ENCODE data around the gene BTLA. TPM values are rescaled to one million over a fixed set of nuclear protein-coding genes. Genes with fewer than 3 reads are reported as not detected.

The BTLA gene
- total and polyA plus RNA-seq, 10 of the 15 experiments (the other 5 are each of a cell fraction or from before 2014, with no cell fraction given) = 55.4 to 134 (median 84.2) TPM

DNA sequence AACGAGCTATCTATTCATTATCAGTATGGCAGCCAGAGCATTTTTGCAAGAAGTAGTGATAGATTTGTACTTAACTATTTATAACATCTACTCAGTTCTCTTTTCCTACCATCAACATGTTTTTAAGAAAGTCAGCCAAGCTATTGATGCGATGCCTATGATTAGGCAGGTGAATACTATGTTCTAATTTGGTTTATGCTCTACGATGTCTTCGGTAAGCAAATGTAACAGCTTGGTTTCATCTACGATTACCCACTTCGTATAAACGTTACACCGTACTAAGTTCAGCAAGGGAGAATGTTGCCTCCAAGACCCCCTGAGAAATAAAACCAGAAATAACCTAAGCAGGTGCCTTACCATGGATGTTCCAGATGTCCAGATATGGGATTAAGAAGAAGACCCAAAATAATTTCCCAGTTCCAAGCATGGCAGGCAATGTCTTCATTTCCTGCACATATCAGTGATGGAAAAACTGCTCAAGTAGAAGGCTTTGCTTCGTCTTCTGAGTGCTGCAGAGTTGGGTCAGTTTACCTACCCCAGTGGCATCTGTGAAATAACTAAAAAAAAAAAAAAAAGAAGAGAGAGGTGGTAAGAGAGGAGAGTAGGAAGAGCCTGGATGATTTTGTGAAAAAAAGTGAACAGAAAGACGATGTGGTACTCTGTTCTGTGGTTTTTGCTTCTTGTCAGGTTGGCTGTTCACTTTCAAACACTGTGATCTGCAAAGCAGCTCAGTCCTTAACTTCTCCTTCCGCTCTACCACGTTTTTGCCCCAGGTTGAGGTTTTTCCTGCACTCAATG, at the start of gene BTLA (continued):
- TF ChIP-seq, protein P1, sequence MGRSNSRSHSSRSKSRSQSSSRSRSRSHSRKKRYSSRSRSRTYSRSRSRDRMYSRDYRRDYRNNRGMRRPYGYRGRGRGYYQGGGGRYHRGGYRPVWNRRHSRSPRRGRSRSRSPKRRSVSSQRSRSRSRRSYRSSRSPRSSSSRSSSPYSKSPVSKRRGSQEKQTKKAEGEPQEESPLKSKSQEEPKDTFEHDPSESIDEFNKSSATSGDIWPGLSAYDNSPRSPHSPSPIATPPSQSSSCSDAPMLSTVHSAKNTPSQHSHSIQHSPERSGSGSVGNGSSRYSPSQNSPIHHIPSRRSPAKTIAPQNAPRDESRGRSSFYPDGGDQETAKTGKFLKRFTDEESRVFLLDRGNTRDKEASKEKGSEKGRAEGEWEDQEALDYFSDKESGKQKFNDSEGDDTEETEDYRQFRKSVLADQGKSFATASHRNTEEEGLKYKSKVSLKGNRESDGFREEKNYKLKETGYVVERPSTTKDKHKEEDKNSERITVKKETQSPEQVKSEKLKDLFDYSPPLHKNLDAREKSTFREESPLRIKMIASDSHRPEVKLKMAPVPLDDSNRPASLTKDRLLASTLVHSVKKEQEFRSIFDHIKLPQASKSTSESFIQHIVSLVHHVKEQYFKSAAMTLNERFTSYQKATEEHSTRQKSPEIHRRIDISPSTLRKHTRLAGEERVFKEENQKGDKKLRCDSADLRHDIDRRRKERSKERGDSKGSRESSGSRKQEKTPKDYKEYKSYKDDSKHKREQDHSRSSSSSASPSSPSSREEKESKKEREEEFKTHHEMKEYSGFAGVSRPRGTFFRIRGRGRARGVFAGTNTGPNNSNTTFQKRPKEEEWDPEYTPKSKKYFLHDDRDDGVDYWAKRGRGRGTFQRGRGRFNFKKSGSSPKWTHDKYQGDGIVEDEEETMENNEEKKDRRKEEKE (IDR thresholded peaks at IDR 0.05) = no peak
- no peak for TF ChIP-seq RAD21 (IDR thresholded peaks at IDR 0.05; ENCODE audit: insufficient read depth, low read depth, low read length)
- TF ChIP-seq IKZF2 (IDR thresholded peaks at IDR 0.05) = peak; percentile 34 to 40; a peak in 2 of 4 replicates
- TF ChIP-seq CHD1 (IDR thresholded peaks at IDR 0.05; ENCODE audit: low read depth, low read length) = 0 out of 2 replicates have a peak, but pooled peaks have one; percentile 19
- peak; percentile 17 for TF ChIP-seq IKZF1 (conservative IDR thresholded peaks at IDR 0.05)
- no peak for TF ChIP-seq CHD2 (IDR thresholded peaks at IDR 0.05; ENCODE audit: borderline replicate concordance, low read depth, low read length)
- TF ChIP-seq TAF1 (IDR thresholded peaks at IDR 0.05; ENCODE audit: borderline replicate concordance, low read depth, low read length) = peak; percentile 64; the same call in 1 of the 2 replicates
- peak; percentile 41; the same call in 1 of the 2 replicates for TF ChIP-seq SPI1 (IDR thresholded peaks at IDR 0.05; ENCODE audit: borderline replicate concordance, insufficient read depth, low read depth, low read length)
- TF ChIP-seq, protein P2, sequence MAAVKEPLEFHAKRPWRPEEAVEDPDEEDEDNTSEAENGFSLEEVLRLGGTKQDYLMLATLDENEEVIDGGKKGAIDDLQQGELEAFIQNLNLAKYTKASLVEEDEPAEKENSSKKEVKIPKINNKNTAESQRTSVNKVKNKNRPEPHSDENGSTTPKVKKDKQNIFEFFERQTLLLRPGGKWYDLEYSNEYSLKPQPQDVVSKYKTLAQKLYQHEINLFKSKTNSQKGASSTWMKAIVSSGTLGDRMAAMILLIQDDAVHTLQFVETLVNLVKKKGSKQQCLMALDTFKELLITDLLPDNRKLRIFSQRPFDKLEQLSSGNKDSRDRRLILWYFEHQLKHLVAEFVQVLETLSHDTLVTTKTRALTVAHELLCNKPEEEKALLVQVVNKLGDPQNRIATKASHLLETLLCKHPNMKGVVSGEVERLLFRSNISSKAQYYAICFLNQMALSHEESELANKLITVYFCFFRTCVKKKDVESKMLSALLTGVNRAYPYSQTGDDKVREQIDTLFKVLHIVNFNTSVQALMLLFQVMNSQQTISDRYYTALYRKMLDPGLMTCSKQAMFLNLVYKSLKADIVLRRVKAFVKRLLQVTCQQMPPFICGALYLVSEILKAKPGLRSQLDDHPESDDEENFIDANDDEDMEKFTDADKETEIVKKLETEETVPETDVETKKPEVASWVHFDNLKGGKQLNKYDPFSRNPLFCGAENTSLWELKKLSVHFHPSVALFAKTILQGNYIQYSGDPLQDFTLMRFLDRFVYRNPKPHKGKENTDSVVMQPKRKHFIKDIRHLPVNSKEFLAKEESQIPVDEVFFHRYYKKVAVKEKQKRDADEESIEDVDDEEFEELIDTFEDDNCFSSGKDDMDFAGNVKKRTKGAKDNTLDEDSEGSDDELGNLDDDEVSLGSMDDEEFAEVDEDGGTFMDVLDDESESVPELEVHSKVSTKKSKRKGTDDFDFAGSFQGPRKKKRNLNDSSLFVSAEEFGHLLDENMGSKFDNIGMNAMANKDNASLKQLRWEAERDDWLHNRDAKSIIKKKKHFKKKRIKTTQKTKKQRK (IDR thresholded peaks at IDR 0.05; ENCODE audit: low read depth, low read length) = no peak
- TF ChIP-seq SMAD5 (IDR thresholded peaks at IDR 0.05; ENCODE audit: low read depth) = 0 out of 2 replicates have a peak, but pooled peaks have one; percentile 46
- TF ChIP-seq IRF4 (IDR thresholded peaks at IDR 0.05; ENCODE audit: low read depth, low read length) = peak; percentile 36; the same call in 1 of the 2 replicates
- TF ChIP-seq CBFB (IDR thresholded peaks at IDR 0.05; ENCODE audit: low read depth) = peak; percentile 94
- 0 out of 3 replicates have a peak, but pooled peaks have one; percentile 33 for TF ChIP-seq POU2F2 (IDR thresholded peaks at IDR 0.05; ENCODE audit: borderline replicate concordance, low read depth, low read length)
- peak; percentile 81; the same call in 1 of the 2 replicates for TF ChIP-seq ZNF384 (IDR thresholded peaks at IDR 0.05; ENCODE audit: borderline replicate concordance, low read depth, low read length)
- TF ChIP-seq KAT2A (conservative IDR thresholded peaks at IDR 0.05; ENCODE audit: control insufficient read depth, low read depth, low read length) = no peak
- TF ChIP-seq HCFC1 (IDR thresholded peaks at IDR 0.05; ENCODE audit: low read length) = no peak
- TF ChIP-seq, protein P3, sequence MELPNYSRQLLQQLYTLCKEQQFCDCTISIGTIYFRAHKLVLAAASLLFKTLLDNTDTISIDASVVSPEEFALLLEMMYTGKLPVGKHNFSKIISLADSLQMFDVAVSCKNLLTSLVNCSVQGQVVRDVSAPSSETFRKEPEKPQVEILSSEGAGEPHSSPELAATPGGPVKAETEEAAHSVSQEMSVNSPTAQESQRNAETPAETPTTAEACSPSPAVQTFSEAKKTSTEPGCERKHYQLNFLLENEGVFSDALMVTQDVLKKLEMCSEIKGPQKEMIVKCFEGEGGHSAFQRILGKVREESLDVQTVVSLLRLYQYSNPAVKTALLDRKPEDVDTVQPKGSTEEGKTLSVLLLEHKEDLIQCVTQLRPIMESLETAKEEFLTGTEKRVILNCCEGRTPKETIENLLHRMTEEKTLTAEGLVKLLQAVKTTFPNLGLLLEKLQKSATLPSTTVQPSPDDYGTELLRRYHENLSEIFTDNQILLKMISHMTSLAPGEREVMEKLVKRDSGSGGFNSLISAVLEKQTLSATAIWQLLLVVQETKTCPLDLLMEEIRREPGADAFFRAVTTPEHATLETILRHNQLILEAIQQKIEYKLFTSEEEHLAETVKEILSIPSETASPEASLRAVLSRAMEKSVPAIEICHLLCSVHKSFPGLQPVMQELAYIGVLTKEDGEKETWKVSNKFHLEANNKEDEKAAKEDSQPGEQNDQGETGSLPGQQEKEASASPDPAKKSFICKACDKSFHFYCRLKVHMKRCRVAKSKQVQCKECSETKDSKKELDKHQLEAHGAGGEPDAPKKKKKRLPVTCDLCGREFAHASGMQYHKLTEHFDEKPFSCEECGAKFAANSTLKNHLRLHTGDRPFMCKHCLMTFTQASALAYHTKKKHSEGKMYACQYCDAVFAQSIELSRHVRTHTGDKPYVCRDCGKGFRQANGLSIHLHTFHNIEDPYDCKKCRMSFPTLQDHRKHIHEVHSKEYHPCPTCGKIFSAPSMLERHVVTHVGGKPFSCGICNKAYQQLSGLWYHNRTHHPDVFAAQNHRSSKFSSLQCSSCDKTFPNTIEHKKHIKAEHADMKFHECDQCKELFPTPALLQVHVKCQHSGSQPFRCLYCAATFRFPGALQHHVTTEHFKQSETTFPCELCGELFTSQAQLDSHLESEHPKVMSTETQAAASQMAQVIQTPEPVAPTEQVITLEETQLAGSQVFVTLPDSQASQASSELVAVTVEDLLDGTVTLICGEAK (IDR thresholded peaks at IDR 0.05; ENCODE audit: borderline replicate concordance) = no peak
- TF ChIP-seq SUPT20H (IDR thresholded peaks at IDR 0.05; ENCODE audit: borderline replicate concordance, control insufficient read depth, low read depth, low read length) = no peak
